Measurements from ENCODE around the gene SMG1. TPM values are rescaled to one million over a fixed set of nuclear protein-coding genes. Genes with fewer than 3 reads are reported as not detected.
A peak's percentile ranks its signal among the peaks of the same experiment; 100 is the strongest.
"Not testable (repeated sequence)": the region's sequence is repeated elsewhere in the genome, so short reads cannot be mapped to it uniquely, and the experiment has no call there.

Gene SMG1
- total and polyA plus RNA-seq, 4 donors: 4.6 to 123 (median 57.3) TPM

DNA sequence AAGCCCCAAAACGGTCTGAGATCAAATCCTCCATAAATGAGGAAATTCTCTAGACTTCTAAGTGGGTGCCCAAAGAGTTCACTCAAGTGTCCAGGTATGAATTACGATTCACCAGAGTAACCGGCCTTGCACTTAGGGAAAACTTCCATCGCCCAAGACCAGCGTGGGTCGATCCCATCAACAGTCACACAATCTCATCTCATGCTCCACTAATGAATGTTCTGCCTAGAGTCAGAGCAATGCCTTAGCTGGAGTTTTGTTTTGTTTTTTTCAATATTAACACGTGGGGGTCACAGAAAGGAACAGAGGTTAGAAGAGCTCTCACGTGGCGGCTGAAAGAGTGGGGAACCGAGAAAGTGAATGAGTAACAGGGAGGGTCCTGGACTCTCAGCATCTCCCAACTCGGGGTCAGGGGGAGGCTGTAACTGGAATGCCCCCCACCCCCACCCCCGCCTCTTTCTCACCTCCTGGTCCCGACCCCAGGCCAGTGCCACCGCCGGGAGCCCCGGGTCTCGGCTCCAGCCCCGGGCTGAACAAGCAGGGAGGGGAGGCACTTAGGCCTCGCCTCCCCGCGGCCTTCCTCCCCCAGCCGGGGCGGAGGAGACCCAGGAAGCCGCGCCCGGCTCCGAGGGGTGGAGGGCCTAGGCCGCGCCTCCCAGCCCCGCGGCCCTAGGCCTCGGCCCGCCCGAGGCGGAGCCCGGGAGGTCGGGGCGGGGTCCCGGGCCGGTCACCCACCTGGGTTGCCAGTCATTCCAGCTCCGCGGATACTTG, 808 bp downstream of the SMG1 start:
- intact Hi-C loops (cut with DNase I): not testable (repeated sequence)
- DNase-seq: peak; percentile 63 to 77

GRCh38 chr16:18923935-18924334, 2.3 kb downstream of the SMG1 start:
- H3K4me3 ChIP-seq (ENCODE audit: low read length in 2 of 2); ATAC-seq (ENCODE audit: low FRiP score); H3K27me3 ChIP-seq (ENCODE audit: control insufficient read depth in 1 of 2, insufficient read depth in 2 of 2, low read length in 1 of 2); intact Hi-C loops (cut with DNase I); H3K27ac ChIP-seq (ENCODE audit: low read depth in 1 of 2, low read length in 2 of 2); H3K4me1 ChIP-seq (ENCODE audit: control insufficient read depth in 1 of 2, insufficient read depth in 2 of 2, low read length in 2 of 2); DNase-seq; H3K36me3 ChIP-seq (ENCODE audit: control insufficient read depth in 1 of 2, insufficient read depth in 2 of 2, low read length in 1 of 2); H3K9me3 ChIP-seq (ENCODE audit: control insufficient read depth, low read length): not testable (repeated sequence)
- 19 to 23% methylated on average over 5 of the region's 5 CpGs for WGBS, 2 donors

More for the DNA sequence above, 808 bp downstream of the SMG1 start:
- Histone ChIP-seq H3K27ac (ENCODE audit: low read depth in 1 of 2, low read length in 2 of 2) (peak overlapping the region; percentile 68 to 77), H3K4me3 (ENCODE audit: low read length in 2 of 2) (peak overlapping the region; percentile 79 to 91)
- peak; percentile 77 for ATAC-seq (ENCODE audit: low FRiP score)
- H3K27me3 ChIP-seq (ENCODE audit: control insufficient read depth in 1 of 2, insufficient read depth in 2 of 2, low read length in 1 of 2); H3K36me3 ChIP-seq (ENCODE audit: control insufficient read depth in 1 of 2, insufficient read depth in 2 of 2, low read length in 1 of 2); H3K9me3 ChIP-seq (ENCODE audit: control insufficient read depth, low read length); H3K4me1 ChIP-seq (ENCODE audit: control insufficient read depth in 1 of 2, insufficient read depth in 2 of 2, low read length in 2 of 2): not testable (repeated sequence)
- WGBS, 2 donors: 0% methylated on average over 21 to 42 of the region's 42 CpGs

- intact Hi-C loops (cut with DNase I); H3K27ac ChIP-seq (ENCODE audit: low read depth in 1 of 2, low read length in 2 of 2); H3K4me1 ChIP-seq (ENCODE audit: control insufficient read depth in 1 of 2, insufficient read depth in 2 of 2, low read length in 2 of 2); DNase-seq; H3K27me3 ChIP-seq (ENCODE audit: control insufficient read depth in 1 of 2, insufficient read depth in 2 of 2, low read length in 1 of 2); H3K36me3 ChIP-seq (ENCODE audit: control insufficient read depth in 1 of 2, insufficient read depth in 2 of 2, low read length in 1 of 2); H3K4me3 ChIP-seq (ENCODE audit: low read length in 2 of 2); ATAC-seq (ENCODE audit: low FRiP score); H3K9me3 ChIP-seq (ENCODE audit: control insufficient read depth, low read length): not testable (repeated sequence)
- 83 to 90% methylated on average over 8 of the region's 8 CpGs for WGBS, 2 donors
Measured at GRCh38 chr16:18923124-18923523, 3.1 kb downstream of the SMG1 start.

DNA sequence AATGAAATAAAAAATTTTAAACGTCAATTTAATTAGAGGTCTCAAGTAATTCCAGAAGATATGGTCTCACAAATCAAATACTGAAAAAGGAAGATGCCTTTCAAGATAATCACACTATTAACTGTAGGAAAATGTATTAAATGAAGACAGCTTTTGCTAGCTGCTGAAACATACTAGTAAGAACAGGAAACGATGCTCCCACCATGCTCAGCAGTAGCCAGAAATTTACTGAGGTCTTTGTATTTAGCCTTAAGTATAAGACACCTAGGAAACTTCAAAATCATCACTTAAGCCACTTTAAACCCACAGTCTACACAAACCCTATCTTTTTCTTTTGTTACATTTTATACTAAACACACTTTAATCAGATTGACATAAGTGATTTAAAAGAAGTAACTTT, 16.6 kb downstream of the SMG1 start:
- H3K27ac ChIP-seq (ENCODE audit: low read depth in 1 of 2, low read length in 2 of 2); H3K27me3 ChIP-seq (ENCODE audit: control insufficient read depth in 1 of 2, insufficient read depth in 2 of 2, low read length in 1 of 2); H3K4me3 ChIP-seq (ENCODE audit: low read length in 2 of 2); ATAC-seq (ENCODE audit: low FRiP score); intact Hi-C loops (cut with DNase I); DNase-seq; H3K9me3 ChIP-seq (ENCODE audit: control insufficient read depth, low read length); H3K36me3 ChIP-seq (ENCODE audit: control insufficient read depth in 1 of 2, insufficient read depth in 2 of 2, low read length in 1 of 2); H3K4me1 ChIP-seq (ENCODE audit: control insufficient read depth in 1 of 2, insufficient read depth in 2 of 2, low read length in 2 of 2): not testable (repeated sequence)
- 62 to 74% methylated on average over 2 of the region's 2 CpGs for WGBS, 2 donors

- H3K27ac ChIP-seq (ENCODE audit: low read depth in 1 of 2, low read length in 2 of 2); H3K27me3 ChIP-seq (ENCODE audit: control insufficient read depth in 1 of 2, insufficient read depth in 2 of 2, low read length in 1 of 2); DNase-seq; H3K36me3 ChIP-seq (ENCODE audit: control insufficient read depth in 1 of 2, insufficient read depth in 2 of 2, low read length in 1 of 2); ATAC-seq (ENCODE audit: low FRiP score); H3K4me3 ChIP-seq (ENCODE audit: low read length in 2 of 2); intact Hi-C loops (cut with DNase I); H3K4me1 ChIP-seq (ENCODE audit: control insufficient read depth in 1 of 2, insufficient read depth in 2 of 2, low read length in 2 of 2); H3K9me3 ChIP-seq (ENCODE audit: control insufficient read depth, low read length): not testable (repeated sequence)
- 86 to 95% methylated on average over 12 of the region's 12 CpGs for WGBS, 2 donors
Measured at GRCh38 chr16:18908716-18909115, 17.5 kb downstream of the SMG1 start.

DNA sequence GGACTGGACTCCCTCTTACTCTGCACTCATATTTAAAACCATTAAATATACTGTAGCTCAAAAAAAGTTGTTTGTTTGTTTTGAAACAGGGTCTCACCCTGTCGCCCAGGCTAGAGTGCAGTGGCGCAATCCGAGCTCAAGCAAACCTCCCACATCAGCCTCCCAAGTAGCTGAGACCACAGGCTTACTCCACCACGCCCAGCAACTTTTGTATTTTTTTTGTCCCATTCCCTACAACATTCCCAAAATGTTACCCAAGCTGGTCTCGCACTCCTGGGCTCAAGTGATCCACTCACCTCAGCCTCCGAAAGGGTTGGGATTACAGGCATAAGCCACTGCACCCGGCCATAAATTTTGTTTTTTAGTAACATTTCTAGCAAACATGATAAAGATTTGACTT, 23.4 kb downstream of the SMG1 start:
- ATAC-seq (ENCODE audit: low FRiP score); DNase-seq; H3K27ac ChIP-seq (ENCODE audit: low read depth in 1 of 2, low read length in 2 of 2); H3K4me3 ChIP-seq (ENCODE audit: low read length in 2 of 2); H3K36me3 ChIP-seq (ENCODE audit: control insufficient read depth in 1 of 2, insufficient read depth in 2 of 2, low read length in 1 of 2); intact Hi-C loops (cut with DNase I); H3K4me1 ChIP-seq (ENCODE audit: control insufficient read depth in 1 of 2, insufficient read depth in 2 of 2, low read length in 2 of 2); H3K9me3 ChIP-seq (ENCODE audit: control insufficient read depth, low read length); H3K27me3 ChIP-seq (ENCODE audit: control insufficient read depth in 1 of 2, insufficient read depth in 2 of 2, low read length in 1 of 2): not testable (repeated sequence)
- WGBS, 2 donors: 93 to 94% methylated on average over 7 of the region's 7 CpGs

- ATAC-seq (ENCODE audit: low FRiP score); H3K27ac ChIP-seq (ENCODE audit: low read depth in 1 of 2, low read length in 2 of 2); intact Hi-C loops (cut with DNase I); H3K27me3 ChIP-seq (ENCODE audit: control insufficient read depth in 1 of 2, insufficient read depth in 2 of 2, low read length in 1 of 2); H3K36me3 ChIP-seq (ENCODE audit: control insufficient read depth in 1 of 2, insufficient read depth in 2 of 2, low read length in 1 of 2); H3K9me3 ChIP-seq (ENCODE audit: control insufficient read depth, low read length); H3K4me3 ChIP-seq (ENCODE audit: low read length in 2 of 2); DNase-seq; H3K4me1 ChIP-seq (ENCODE audit: control insufficient read depth in 1 of 2, insufficient read depth in 2 of 2, low read length in 2 of 2): not testable (repeated sequence)
- 84 to 87% methylated on average over 3 of the region's 3 CpGs for WGBS, 2 donors
Measured at GRCh38 chr16:18902044-18902443, 24.2 kb downstream of the SMG1 start.

GRCh38 chr16:18901194-18901593, 25.0 kb downstream of the SMG1 start:
- DNase-seq; H3K36me3 ChIP-seq (ENCODE audit: control insufficient read depth in 1 of 2, insufficient read depth in 2 of 2, low read length in 1 of 2); H3K4me3 ChIP-seq (ENCODE audit: low read length in 2 of 2); H3K27me3 ChIP-seq (ENCODE audit: control insufficient read depth in 1 of 2, insufficient read depth in 2 of 2, low read length in 1 of 2); intact Hi-C loops (cut with DNase I); ATAC-seq (ENCODE audit: low FRiP score); H3K27ac ChIP-seq (ENCODE audit: low read depth in 1 of 2, low read length in 2 of 2); H3K4me1 ChIP-seq (ENCODE audit: control insufficient read depth in 1 of 2, insufficient read depth in 2 of 2, low read length in 2 of 2); H3K9me3 ChIP-seq (ENCODE audit: control insufficient read depth, low read length): not testable (repeated sequence)
- 88 to 98% methylated on average over 1 of the region's 1 CpG for WGBS, 2 donors

DNA sequence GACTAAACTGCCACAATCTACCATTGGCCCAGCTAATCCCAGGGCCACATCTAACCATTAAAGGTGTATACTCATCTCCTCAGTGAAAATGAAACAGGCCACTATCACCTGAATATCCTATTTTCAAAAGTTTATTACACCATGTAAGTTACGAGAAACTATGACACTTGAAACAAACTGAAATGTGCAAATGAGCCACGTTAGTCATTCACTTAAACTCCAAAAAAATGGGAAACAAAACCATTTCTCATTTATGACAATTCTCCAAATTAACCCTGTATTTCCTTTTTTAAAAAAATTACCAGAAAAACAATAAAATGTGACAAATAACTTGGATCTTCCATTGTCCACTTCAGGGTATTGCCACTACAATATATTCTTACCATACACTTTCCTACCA, 41.8 kb downstream of the SMG1 start:
- H3K9me3 ChIP-seq (ENCODE audit: control insufficient read depth, low read length); H3K4me3 ChIP-seq (ENCODE audit: low read length in 2 of 2); H3K27me3 ChIP-seq (ENCODE audit: control insufficient read depth in 1 of 2, insufficient read depth in 2 of 2, low read length in 1 of 2); H3K27ac ChIP-seq (ENCODE audit: low read depth in 1 of 2, low read length in 2 of 2); DNase-seq; H3K4me1 ChIP-seq (ENCODE audit: control insufficient read depth in 1 of 2, insufficient read depth in 2 of 2, low read length in 2 of 2); ATAC-seq (ENCODE audit: low FRiP score); intact Hi-C loops (cut with DNase I); H3K36me3 ChIP-seq (ENCODE audit: control insufficient read depth in 1 of 2, insufficient read depth in 2 of 2, low read length in 1 of 2): not testable (repeated sequence)
- 62 to 64% methylated on average over 2 of the region's 2 CpGs for WGBS, 2 donors

Measured in aorta (tissue), 5 donors.